NK-92 treated with Interleukin-12 subunit alpha and Interleukin-12 subunit beta, amount 100 ng/mL, for 24 hours (cell line): Measurements from ENCODE around the gene MRPS18B.
"Not testable (repeated sequence)": the region's sequence is repeated elsewhere in the genome, so short reads cannot be mapped to it uniquely, and the experiment has no call there.

Source experiments
- DNase-seq: peaks from one replicate; lab custom pipeline; 2025; lab: John Stamatoyannopoulos, UW

Gene MRPS18B

GRCh38 chr6:30643656-30644055 lies 26.0 kb downstream of the MRPS18B start:
- no peak for DNase-seq

- DNase-seq, result no peak
Observed at GRCh38 chr6:30644769-30645168, 27.1 kb downstream of the MRPS18B start.

- DNase-seq, result no peak
Observed at GRCh38 chr6:30645989-30646388, 28.3 kb downstream of the MRPS18B start.

- peak; percentile 95 for DNase-seq
Observed at GRCh38 chr6:30646450-30647241, 29.0 kb downstream of the MRPS18B start, which contains the start of gene C6orf136. TSS of gene C6orf136 (plus strand) at chr6:30647133. CDS start at chr6:30647232, 99 bp downstream.

GRCh38 chr6:30647242-30648116 lies 29.8 kb downstream of the MRPS18B start:
- peak; percentile 85 for DNase-seq

- DNase-seq, result no peak
Observed at GRCh38 chr6:30651143-30651542, 33.5 kb downstream of the MRPS18B start.

- no peak for DNase-seq
Observed at GRCh38 chr6:30654798-30655742, 37.4 kb downstream of the MRPS18B start.

- no peak for DNase-seq
Observed at GRCh38 chr6:30655743-30656094, 38.1 kb downstream of the MRPS18B start.

GRCh38 chr6:30656513-30656912 lies 38.9 kb downstream of the MRPS18B start:
- no peak for DNase-seq

GRCh38 chr6:30657454-30657853 lies 39.8 kb downstream of the MRPS18B start:
- DNase-seq, result no peak

- not testable (repeated sequence) for DNase-seq
Observed at GRCh38 chr6:30657922-30658321, 40.3 kb downstream of the MRPS18B start.

- no peak for DNase-seq
Observed at GRCh38 chr6:30664994-30665767, 47.5 kb downstream of the MRPS18B start.

- DNase-seq, result not testable (repeated sequence)
Observed at GRCh38 chr6:30666300-30666699, 48.7 kb downstream of the MRPS18B start.

- DNase-seq, result no peak
Observed at GRCh38 chr6:30670760-30671527, 53.3 kb downstream of the MRPS18B start.

- DNase-seq, result peak; percentile 87
Observed at GRCh38 chr6:30672445-30673253, 55.0 kb downstream of the MRPS18B start, which contains the start of gene DHX16. TSS of gene DHX16 (minus strand) at chr6:30673006. CDS start at chr6:30672841, 165 bp downstream.
